ENCODE results near the gene GPR141.

GPR141 gene

GRCh38 chr7:37784015-37784414, 100.4 kb downstream of the GPR141 start:
- no peak for DNase-seq (ENCODE audit: low read depth)

GRCh38 chr7:37786741-37787569, 103.4 kb downstream of the GPR141 start:
- DNase-seq (ENCODE audit: low read depth), result no peak
